ENCODE measurements around the gene PLPPR1. TPM values are rescaled to one million over a fixed set of nuclear protein-coding genes. Genes with fewer than 3 reads are reported as not detected.

The PLPPR1 gene
- polyA plus RNA-seq, 1 of the 3 experiments (the other 2 are of a cell fraction) = not detected

DNA sequence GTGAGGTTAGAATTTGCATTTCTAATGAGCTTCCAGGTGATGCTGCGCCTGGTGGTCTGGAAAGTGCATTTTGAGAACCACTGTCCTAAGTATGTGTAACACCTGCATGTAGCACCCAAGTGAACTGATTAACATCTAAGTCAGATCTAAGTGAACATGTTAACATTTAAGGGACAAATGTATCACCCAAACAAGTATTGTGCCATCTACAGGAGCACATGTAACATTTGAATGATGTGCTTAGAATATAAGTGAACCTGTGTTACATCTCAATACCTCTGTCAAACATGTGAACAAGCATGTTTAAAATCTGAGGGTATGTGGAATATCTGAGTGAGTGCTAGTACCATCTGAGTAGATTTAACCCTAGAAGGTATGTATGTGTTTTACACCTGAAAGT lies 68.7 kb downstream of the PLPPR1 start:
- ChIA-PET POLR2A (no interaction called here), CTCF (interaction anchor here (0.6 kb wide), 1 partner anchor 1934 kb away, joined by 3 read pairs; no protein-coding TSS in a partner anchor)
- TF ChIP-seq, protein P1, sequence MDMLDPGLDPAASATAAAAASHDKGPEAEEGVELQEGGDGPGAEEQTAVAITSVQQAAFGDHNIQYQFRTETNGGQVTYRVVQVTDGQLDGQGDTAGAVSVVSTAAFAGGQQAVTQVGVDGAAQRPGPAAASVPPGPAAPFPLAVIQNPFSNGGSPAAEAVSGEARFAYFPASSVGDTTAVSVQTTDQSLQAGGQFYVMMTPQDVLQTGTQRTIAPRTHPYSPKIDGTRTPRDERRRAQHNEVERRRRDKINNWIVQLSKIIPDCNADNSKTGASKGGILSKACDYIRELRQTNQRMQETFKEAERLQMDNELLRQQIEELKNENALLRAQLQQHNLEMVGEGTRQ (IDR thresholded peaks at IDR 0.05; ENCODE audit: borderline replicate concordance, low read depth, low read length) = no peak
- TF ChIP-seq, protein P2, sequence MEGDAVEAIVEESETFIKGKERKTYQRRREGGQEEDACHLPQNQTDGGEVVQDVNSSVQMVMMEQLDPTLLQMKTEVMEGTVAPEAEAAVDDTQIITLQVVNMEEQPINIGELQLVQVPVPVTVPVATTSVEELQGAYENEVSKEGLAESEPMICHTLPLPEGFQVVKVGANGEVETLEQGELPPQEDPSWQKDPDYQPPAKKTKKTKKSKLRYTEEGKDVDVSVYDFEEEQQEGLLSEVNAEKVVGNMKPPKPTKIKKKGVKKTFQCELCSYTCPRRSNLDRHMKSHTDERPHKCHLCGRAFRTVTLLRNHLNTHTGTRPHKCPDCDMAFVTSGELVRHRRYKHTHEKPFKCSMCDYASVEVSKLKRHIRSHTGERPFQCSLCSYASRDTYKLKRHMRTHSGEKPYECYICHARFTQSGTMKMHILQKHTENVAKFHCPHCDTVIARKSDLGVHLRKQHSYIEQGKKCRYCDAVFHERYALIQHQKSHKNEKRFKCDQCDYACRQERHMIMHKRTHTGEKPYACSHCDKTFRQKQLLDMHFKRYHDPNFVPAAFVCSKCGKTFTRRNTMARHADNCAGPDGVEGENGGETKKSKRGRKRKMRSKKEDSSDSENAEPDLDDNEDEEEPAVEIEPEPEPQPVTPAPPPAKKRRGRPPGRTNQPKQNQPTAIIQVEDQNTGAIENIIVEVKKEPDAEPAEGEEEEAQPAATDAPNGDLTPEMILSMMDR (IDR thresholded peaks at IDR 0.05) = no peak
- TF ChIP-seq GATA2 (CRISPR knock-in tag; IDR thresholded peaks at IDR 0.05) = no peak
- H3F3A ChIP-seq (replicated peaks; ENCODE audit: insufficient read depth) = no peaks in the 10 kb centered on the region
- H3K9ac ChIP-seq = no peak overlapping the region
- no peaks in the 10 kb centered on the region for H3K9me2 ChIP-seq
- H3K4me2 ChIP-seq = no peak overlapping the region
- H3K9me3 ChIP-seq = no peaks in the 10 kb centered on the region
- no peaks in the 10 kb centered on the region for H3K36me3 ChIP-seq (replicated peaks in 1 of 2; ENCODE audit: control insufficient read depth in 1 of 2, insufficient read depth in 2 of 2, low read length in 1 of 2)
- H3K4me3 ChIP-seq (ENCODE audit: low read depth in 2 of 2, low read length in 1 of 2) = no peak overlapping the region
- no peaks in the 10 kb centered on the region for H3K79me2 ChIP-seq (ENCODE audit: insufficient read depth)
- H3K4me1 ChIP-seq (ENCODE audit: control insufficient read depth in 1 of 2, insufficient read depth in 2 of 2, low read depth in 1 of 2, low read length in 1 of 2) = no peaks in the 10 kb centered on the region
- H4K20me1 ChIP-seq (ENCODE audit: insufficient read depth) = no peaks in the 10 kb centered on the region
- WGBS (ENCODE audit: low lambda C conversion rate) = 0% methylated on average over 1 of the region's 1 CpG
- H3K27me3 ChIP-seq (ENCODE audit: insufficient read depth) = no peaks in the 10 kb centered on the region
- no peak overlapping the region for H3K27ac ChIP-seq (ENCODE audit: low read depth in 2 of 2, low read length in 1 of 2)
- H2AFZ ChIP-seq (ENCODE audit: low read depth) = no peak overlapping the region
- DNase-seq = no peak

DNA sequence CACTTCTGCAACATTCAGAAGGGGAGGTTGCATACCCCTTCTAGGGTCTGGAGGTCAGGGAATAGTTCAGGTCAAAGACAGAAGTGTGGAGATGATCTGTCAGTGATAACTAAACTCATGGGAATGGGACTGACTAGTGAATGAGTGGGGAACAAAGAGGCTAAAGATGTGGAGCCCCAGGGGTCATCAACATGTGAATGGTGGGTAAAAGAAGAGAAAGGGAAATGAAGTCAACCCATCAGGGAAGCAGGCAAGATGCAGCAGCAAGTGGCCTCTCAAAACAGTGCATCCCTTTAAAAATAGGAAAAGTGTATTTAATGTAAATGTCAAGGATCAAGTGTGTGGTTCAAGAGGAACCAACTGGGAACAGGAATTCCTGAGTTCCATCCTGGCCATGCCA lies 69.9 kb downstream of the PLPPR1 start:
- Histone ChIP-seq H4K20me1 (ENCODE audit: insufficient read depth) (no peaks in the 10 kb centered on the region), H3K36me3 (replicated peaks in 1 of 2; ENCODE audit: control insufficient read depth in 1 of 2, insufficient read depth in 2 of 2, low read length in 1 of 2) (no peaks in the 10 kb centered on the region), H3K9ac (no peak overlapping the region), H3K27me3 (ENCODE audit: insufficient read depth) (no peaks in the 10 kb centered on the region), H3K4me1 (ENCODE audit: control insufficient read depth in 1 of 2, insufficient read depth in 2 of 2, low read depth in 1 of 2, low read length in 1 of 2) (no peaks in the 10 kb centered on the region), H3K9me3 (no peaks in the 10 kb centered on the region), H3K27ac (ENCODE audit: low read depth in 2 of 2, low read length in 1 of 2) (no peak overlapping the region), H3K9me2 (no peaks in the 10 kb centered on the region), H3F3A (replicated peaks; ENCODE audit: insufficient read depth) (no peaks in the 10 kb centered on the region), H3K79me2 (ENCODE audit: insufficient read depth) (no peaks in the 10 kb centered on the region), H3K4me2 (no peak overlapping the region), H3K4me3 (ENCODE audit: low read depth in 2 of 2, low read length in 1 of 2) (no peak overlapping the region), H2AFZ (ENCODE audit: low read depth) (no peak overlapping the region)
- ChIA-PET CTCF (no interaction called here), POLR2A (no interaction called here)
- no peak for TF ChIP-seq YY1 (IDR thresholded peaks at IDR 0.05; ENCODE audit: low read depth)
- no peak for TF ChIP-seq GABPA (IDR thresholded peaks at IDR 0.05; ENCODE audit: low read depth)
- TF ChIP-seq FOXJ3 (CRISPR knock-in tag; IDR thresholded peaks at IDR 0.05) = no peak
- no peak for TF ChIP-seq JUND (IDR thresholded peaks at IDR 0.05)
- TF ChIP-seq, protein P2 (IDR thresholded peaks at IDR 0.05) = no peak
- no peak for TF ChIP-seq POLR2AphosphoS5 (IDR thresholded peaks at IDR 0.05; ENCODE audit: low read depth, low read length)
- no peak for TF ChIP-seq NRF1 (IDR thresholded peaks at IDR 0.05; ENCODE audit: low read depth, low read length)
- TF ChIP-seq, protein P3, sequence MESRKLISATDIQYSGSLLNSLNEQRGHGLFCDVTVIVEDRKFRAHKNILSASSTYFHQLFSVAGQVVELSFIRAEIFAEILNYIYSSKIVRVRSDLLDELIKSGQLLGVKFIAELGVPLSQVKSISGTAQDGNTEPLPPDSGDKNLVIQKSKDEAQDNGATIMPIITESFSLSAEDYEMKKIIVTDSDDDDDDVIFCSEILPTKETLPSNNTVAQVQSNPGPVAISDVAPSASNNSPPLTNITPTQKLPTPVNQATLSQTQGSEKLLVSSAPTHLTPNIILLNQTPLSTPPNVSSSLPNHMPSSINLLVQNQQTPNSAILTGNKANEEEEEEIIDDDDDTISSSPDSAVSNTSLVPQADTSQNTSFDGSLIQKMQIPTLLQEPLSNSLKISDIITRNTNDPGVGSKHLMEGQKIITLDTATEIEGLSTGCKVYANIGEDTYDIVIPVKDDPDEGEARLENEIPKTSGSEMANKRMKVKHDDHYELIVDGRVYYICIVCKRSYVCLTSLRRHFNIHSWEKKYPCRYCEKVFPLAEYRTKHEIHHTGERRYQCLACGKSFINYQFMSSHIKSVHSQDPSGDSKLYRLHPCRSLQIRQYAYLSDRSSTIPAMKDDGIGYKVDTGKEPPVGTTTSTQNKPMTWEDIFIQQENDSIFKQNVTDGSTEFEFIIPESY (IDR thresholded peaks at IDR 0.05; ENCODE audit: borderline replicate concordance, low read depth) = no peak
- TF ChIP-seq EZH2phosphoT487 (IDR thresholded peaks at IDR 0.05; ENCODE audit: borderline replicate concordance, low read depth) = no peak
- no peak for TF ChIP-seq RXRA (IDR thresholded peaks at IDR 0.05; ENCODE audit: borderline replicate concordance, low read depth)
- no peak for DNase-seq
